K562 (cell line): ENCODE results near the gene MALAT1. TPM values are rescaled to one million over a fixed set of nuclear protein-coding genes. Genes with fewer than 3 reads are reported as not detected.

Experiments
- ARID3A ChIP-seq: IDR thresholded peaks from 2 replicates; pipeline ENCODE4 v1.6.1; 2012; ENCODE audit warnings: low read depth, low read length, improper control_type of control experiment, borderline replicate concordance
- ELK3 ChIP-seq: fragments of 450-650 bp; formaldehyde crosslinking; IDR thresholded peaks from 2 replicates; pipeline ENCODE4 v1.4.0; 2020; ENCODE audit warnings: mild to moderate bottlenecking
- GTF2A2 ChIP-seq: IDR thresholded peaks from 2 replicates; pipeline ENCODE4 v1.6.1; 2016; ENCODE audit warnings: mild to moderate bottlenecking, missing genetic modification characterization, missing compliant biosample characterization
- GTF2B ChIP-seq: IDR thresholded peaks from 2 replicates; pipeline ENCODE4 v1.6.1; 2011; ENCODE audit not compliant: insufficient read length; ENCODE audit errors: extremely low read depth
- HMGN3 ChIP-seq: IDR thresholded peaks from 2 replicates; pipeline ENCODE4 v1.6.1; 2011; ENCODE audit warnings: borderline replicate concordance, low read depth, mild to moderate bottlenecking, mixed read lengths, low read length; ENCODE audit not compliant: insufficient read length; ENCODE audit errors: extremely low read depth
- MAZ ChIP-seq, 2 experiments: fragments of 450-650 bp in 1 of 2; sonication (generic) in 1 of 2; formaldehyde crosslinking; IDR thresholded peaks in 1 of 2; conservative IDR thresholded peaks in 1 of 2; 2 replicates each; pipeline versions ENCODE4 v1.4.0 to v1.5.0; 2020; ENCODE audit warnings: mild to moderate bottlenecking in 1 of 2, missing genetic modification reagents in 1 of 2
- RERE ChIP-seq: sonication (generic); formaldehyde crosslinking; IDR thresholded peaks from 2 replicates; pipeline ENCODE4 v1.8.0; 2023; ENCODE audit warnings: missing genetic modification reagents, mild to moderate bottlenecking, borderline replicate concordance
- TARDBP ChIP-seq: fragments of 450-650 bp; IDR thresholded peaks from 2 replicates; pipeline ENCODE4 v1.6.1; 2016
- TFAP4 ChIP-seq: sonication (generic); formaldehyde crosslinking; IDR thresholded peaks from 2 replicates; pipeline ENCODE4 v1.8.0; 2022; ENCODE audit warnings: missing genetic modification reagents, mild to moderate bottlenecking, moderate library complexity, borderline replicate concordance
- TGIF2 ChIP-seq: sonication (generic); formaldehyde crosslinking; IDR thresholded peaks from 2 replicates; pipeline ENCODE4 v1.8.1; 2022; ENCODE audit warnings: mild to moderate bottlenecking, missing genetic modification reagents, moderate library complexity
- ZNF121 ChIP-seq: sonication (generic); formaldehyde crosslinking; conservative IDR thresholded peaks from 2 replicates; pipeline ENCODE4 v1.8.0; 2022; ENCODE audit warnings: missing genetic modification reagents
- polyA plus RNA-seq, 8 experiments: library from polyadenylated mRNA; depleted of rRNA in 4 of 8; stranded (reverse) in 5 of 8; unstranded in 3 of 8; fragments of >200 nt; fragmentation: Nextera tagmentation in 2 of 8; fragmentation: Illumina TruSeq in 1 of 8; extraction: Ambion mirVana in 2 of 8; extraction: Trizol in 1 of 8; gene quantifications; 2 replicates each; pipeline versions ENCODE4 v1.2.1 to v1.2.3, GENCODE V29; 2011 to 2014; ENCODE audit warnings: inconsistent platforms in 1 of 8, missing spikeins in 1 of 8
- total RNA-seq, 7 experiments: library from RNA; depleted of rRNA in 6 of 7; stranded (reverse); fragments of >200 nt in 6 of 7; fragmentation: Illumina TruSeq in 2 of 7; extraction: Trizol in 2 of 7; gene quantifications; 2 replicates each; pipeline versions ENCODE4 v1.2.1 to v1.2.3, GENCODE V29; 2011 to 2021; ENCODE audit warnings: low replicate concordance in 1 of 7

MALAT1 gene
- total and polyA plus RNA-seq, 9 of the 15 experiments (the other 6 are each of a cell fraction or from before 2014, with no cell fraction given), result 363 to 8,715 (median 2,351) TPM

GRCh38 chr11:65487467-65488272 is 11.2 kb upstream of the MALAT1 start (continued):
- TF ChIP-seq GTF2B, result no peak
- no peak for TF ChIP-seq GTF2A2 (tag)
- no peak for TF ChIP-seq ELK3
- no peak for TF ChIP-seq HMGN3
- TF ChIP-seq RERE (CRISPR knock-in tag), result peak; percentile 79; the same call in 1 of the 2 replicates
- TF ChIP-seq ZNF121 (CRISPR knock-in tag), result no peak
- no peak for TF ChIP-seq ARID3A
- TF ChIP-seq TGIF2 (CRISPR knock-in tag), result no peak
- TF ChIP-seq TFAP4 (CRISPR knock-in tag), result peak; percentile 65
- TF ChIP-seq MAZ (CRISPR knock-in tag; conservative IDR thresholded peaks at IDR 0.05 in 1 of 2, IDR thresholded peaks at IDR 0.05 in 1 of 2), result no peak
- no peak for TF ChIP-seq TARDBP
